Osteocyte (in vitro differentiated cells): Measurements from ENCODE around the gene CSH1. TPM values are rescaled to one million over a fixed set of nuclear protein-coding genes. Genes with fewer than 3 reads are reported as not detected.
A peak's percentile ranks its signal among the peaks of the same experiment; 100 is the strongest.

Experiments used
- DNase-seq: peaks from one replicate; pipeline ENCODE4 v3.0.0; 2021; ENCODE audit warnings: mixed read lengths; ENCODE audit not compliant: unreplicated experiment; ENCODE audit errors: extremely low spot score
- H3K27ac Mint-ChIP-seq: one replicate; pipeline ENCODE4 v1.8.0; 2021; ENCODE audit warnings: mild to moderate bottlenecking, mixed read lengths; ENCODE audit not compliant: unreplicated experiment
- H3K27me3 Mint-ChIP-seq: one replicate; pipeline ENCODE4 v1.8.0; 2021; ENCODE audit warnings: mixed read lengths; ENCODE audit not compliant: unreplicated experiment
- H3K36me3 Mint-ChIP-seq: one replicate; pipeline ENCODE4 v1.8.0; 2021; ENCODE audit warnings: mixed read lengths; ENCODE audit not compliant: unreplicated experiment
- H3K4me1 Mint-ChIP-seq: one replicate; pipeline ENCODE4 v1.8.0; 2021; ENCODE audit warnings: mixed read lengths; ENCODE audit not compliant: unreplicated experiment
- H3K4me3 Mint-ChIP-seq: one replicate; pipeline ENCODE4 v1.8.0; 2021; ENCODE audit warnings: mild to moderate bottlenecking, moderate library complexity, mixed read lengths; ENCODE audit not compliant: unreplicated experiment
- H3K9me3 Mint-ChIP-seq: one replicate; pipeline ENCODE4 v1.8.0; 2021; ENCODE audit warnings: mixed read lengths; ENCODE audit not compliant: unreplicated experiment
- total RNA-seq: library from RNA; stranded (reverse); gene quantifications from 2 replicates; pipeline ENCODE4 v1.2.1, GENCODE V29; 2021
- TF ChIP-seq, protein P1 (sequence below): fragments of 200-600 bp; sonication (generic); IDR thresholded peaks from 2 replicates; pipeline ENCODE4 v1.5.0; 2021; ENCODE audit warnings: antibody characterized with exemption, mild to moderate bottlenecking, moderate library complexity

Gene CSH1
- total RNA-seq, 1 donor from 2014 or later: not detected

DNA sequence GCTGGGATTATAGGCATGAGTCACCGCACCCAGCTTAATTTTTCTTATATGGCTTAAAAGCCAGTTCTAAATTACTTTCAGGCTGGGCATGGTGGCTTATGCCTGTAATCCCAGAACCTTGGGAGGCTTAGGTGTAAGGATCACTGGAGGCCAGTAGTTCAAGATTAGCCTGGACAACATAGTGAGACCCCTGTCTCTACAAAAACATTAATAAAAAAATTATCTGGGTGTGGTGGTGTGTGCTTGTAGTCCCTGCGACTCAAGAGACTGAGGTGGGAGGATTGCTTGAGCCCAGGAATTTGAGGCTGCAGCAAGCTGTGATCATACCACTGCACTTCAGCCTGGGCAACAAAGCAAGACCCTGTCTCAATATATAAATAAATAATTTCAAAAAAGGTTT, 43.1 kb downstream of the CSH1 start:
- TF ChIP-seq, protein P1, sequence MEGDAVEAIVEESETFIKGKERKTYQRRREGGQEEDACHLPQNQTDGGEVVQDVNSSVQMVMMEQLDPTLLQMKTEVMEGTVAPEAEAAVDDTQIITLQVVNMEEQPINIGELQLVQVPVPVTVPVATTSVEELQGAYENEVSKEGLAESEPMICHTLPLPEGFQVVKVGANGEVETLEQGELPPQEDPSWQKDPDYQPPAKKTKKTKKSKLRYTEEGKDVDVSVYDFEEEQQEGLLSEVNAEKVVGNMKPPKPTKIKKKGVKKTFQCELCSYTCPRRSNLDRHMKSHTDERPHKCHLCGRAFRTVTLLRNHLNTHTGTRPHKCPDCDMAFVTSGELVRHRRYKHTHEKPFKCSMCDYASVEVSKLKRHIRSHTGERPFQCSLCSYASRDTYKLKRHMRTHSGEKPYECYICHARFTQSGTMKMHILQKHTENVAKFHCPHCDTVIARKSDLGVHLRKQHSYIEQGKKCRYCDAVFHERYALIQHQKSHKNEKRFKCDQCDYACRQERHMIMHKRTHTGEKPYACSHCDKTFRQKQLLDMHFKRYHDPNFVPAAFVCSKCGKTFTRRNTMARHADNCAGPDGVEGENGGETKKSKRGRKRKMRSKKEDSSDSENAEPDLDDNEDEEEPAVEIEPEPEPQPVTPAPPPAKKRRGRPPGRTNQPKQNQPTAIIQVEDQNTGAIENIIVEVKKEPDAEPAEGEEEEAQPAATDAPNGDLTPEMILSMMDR: no peak
- no peaks in the 10 kb centered on the region for H3K9me3 Mint-ChIP-seq
- no peaks in the 10 kb centered on the region for H3K36me3 Mint-ChIP-seq
- DNase-seq: no peak
- no peak overlapping the region for H3K27ac Mint-ChIP-seq
- H3K4me1 Mint-ChIP-seq: peaks cover 4% of the 10 kb centered on the region
- H3K27me3 Mint-ChIP-seq: peaks cover 36% of the 10 kb centered on the region
- H3K4me3 Mint-ChIP-seq: no peak overlapping the region

DNA sequence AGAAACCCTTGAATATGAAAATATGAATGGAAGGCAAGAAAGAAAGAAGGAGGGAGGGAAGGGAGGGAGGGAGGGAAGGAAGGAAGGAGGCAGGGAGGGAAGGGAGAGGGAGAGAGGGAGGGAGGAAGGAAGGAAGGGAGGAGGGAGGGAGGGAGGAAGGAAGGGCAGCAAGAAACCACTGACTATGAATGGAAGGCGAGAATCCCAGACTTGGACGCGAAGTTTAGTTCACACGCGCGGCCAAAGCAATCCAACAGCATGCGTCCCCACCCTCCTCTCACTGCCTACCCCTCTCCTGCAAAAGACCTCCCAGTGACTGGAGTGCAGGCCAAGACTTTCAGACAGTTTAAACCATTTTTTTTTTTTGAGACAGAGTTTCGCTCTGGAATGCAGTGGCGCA, 46.0 kb downstream of the CSH1 start:
- H3K9me3 Mint-ChIP-seq: no peaks in the 10 kb centered on the region
- TF ChIP-seq, protein P1: no peak
- no peak overlapping the region for H3K27ac Mint-ChIP-seq
- DNase-seq: no peak
- no peak overlapping the region for H3K4me3 Mint-ChIP-seq
- H3K27me3 Mint-ChIP-seq: peaks cover 30% of the 10 kb centered on the region
- H3K4me1 Mint-ChIP-seq: peaks cover 6% of the 10 kb centered on the region
- no peaks in the 10 kb centered on the region for H3K36me3 Mint-ChIP-seq

DNA sequence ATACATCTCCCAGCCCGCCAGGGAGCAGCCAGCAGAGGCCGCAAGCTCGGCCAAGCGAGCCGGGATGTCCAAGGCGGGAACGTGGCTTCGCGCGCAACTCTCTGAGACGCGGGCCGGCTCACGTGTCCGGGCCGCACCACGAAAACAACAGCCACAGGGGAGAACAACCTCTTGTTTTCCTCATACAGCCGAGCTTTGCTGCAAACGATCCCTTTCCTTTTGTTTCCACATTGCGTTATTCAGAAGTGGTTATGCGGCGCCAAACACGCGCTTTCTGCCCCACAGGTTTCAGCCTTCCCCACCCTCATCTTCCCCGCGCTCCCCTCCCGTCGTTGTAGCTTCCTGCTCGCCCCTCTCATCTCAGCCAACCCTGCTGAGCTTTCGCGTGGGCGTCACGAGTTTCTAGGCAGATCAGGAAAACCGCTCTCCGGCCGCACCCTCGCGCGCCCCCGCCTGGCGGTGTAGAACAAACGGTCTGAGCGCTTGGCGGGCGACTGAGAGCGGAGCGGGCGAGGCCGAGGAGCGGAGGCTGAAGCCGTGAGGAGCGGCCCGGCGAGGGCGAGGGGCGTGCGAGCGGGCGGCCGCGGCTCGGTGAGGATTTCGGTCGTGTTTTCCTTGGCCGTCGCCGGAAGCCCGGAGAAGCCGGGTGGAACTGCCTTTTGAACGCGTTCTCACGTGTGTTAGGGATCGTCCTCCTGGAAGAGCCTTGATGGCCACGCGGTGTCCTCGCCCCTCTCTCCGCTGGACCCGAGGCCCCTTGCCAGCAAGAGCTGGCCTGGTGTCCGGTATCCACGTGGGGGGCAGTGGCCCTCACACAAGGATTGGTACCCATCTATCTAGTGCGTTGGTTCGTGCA, 47.3 kb downstream of the CSH1 start:
- H3K4me1 Mint-ChIP-seq: peaks cover 9% of the 10 kb centered on the region
- peaks cover 17% of the 10 kb centered on the region for H3K27me3 Mint-ChIP-seq
- peak overlapping the region; percentile 71 for H3K27ac Mint-ChIP-seq
- no peaks in the 10 kb centered on the region for H3K9me3 Mint-ChIP-seq
- peak overlapping the region; percentile 74 for H3K4me3 Mint-ChIP-seq
- DNase-seq: peak; percentile 93
- TF ChIP-seq, protein P1: peak; percentile 55
- no peaks in the 10 kb centered on the region for H3K36me3 Mint-ChIP-seq

DNA sequence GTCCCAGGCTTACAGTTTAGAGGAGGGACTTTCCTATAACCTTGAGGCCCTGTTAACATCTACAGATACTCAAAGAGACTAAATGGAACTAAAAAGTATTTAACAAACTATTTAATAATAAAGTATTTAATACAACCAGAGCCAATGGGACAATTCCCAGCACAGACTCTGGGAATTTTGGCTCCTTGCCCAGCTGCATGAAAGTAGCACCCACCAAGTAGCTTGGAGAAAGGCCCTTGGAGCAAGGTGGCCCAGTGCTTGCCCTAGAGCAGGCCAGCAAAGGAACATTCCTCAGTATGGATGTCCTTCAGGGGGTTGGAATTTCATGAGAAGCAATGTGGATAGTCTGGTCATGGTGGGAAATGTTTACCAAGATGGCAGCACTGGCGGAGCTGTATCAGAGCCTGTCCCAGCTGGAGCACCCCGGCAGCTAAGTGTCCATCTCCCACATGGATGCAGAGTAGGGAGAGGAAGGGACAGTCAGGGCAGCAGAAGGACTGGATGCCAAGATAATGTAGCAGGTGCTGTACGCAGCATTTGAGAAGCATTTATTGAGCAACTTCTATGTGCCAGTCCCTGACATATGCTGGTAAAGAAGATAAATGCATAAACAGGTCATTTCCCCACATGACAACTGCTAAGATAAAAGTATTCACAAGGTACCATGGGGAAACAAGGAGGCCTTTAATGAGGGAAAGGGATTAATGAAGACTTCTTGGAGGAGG, 48.7 kb downstream of the CSH1 start:
- no peaks in the 10 kb centered on the region for H3K36me3 Mint-ChIP-seq
- H3K27ac Mint-ChIP-seq: no peak overlapping the region
- no peak for DNase-seq
- H3K9me3 Mint-ChIP-seq: no peaks in the 10 kb centered on the region
- H3K4me3 Mint-ChIP-seq: peak overlapping the region; percentile 3
- peaks cover 18% of the 10 kb centered on the region for H3K4me1 Mint-ChIP-seq
- peaks cover 8% of the 10 kb centered on the region for H3K27me3 Mint-ChIP-seq
- TF ChIP-seq, protein P1: no peak

DNA sequence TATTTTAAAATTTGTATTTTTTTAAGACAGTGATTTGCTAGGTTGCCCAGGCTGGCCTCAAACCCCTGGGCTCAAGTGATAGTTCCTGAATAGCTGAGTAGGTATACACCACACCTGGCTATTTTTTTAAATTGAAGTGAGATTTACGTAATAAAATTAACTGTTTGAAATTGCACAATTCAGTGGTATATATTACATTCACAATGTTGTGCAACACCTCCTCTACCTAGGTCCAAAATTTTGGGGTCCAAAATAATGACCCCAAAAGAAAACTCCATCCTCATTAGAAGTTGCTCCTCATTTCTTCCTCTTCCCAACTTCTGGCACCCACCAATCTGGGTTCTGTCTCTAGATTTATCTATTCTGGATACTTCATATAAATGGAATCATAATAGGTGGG, 50.9 kb downstream of the CSH1 start:
- TF ChIP-seq, protein P1: no peak
- H3K27me3 Mint-ChIP-seq: no peaks in the 10 kb centered on the region
- peaks cover 29% of the 10 kb centered on the region for H3K4me1 Mint-ChIP-seq
- no peak for DNase-seq
- no peak overlapping the region for H3K27ac Mint-ChIP-seq
- H3K9me3 Mint-ChIP-seq: no peaks in the 10 kb centered on the region
- no peak overlapping the region for H3K4me3 Mint-ChIP-seq
- no peaks in the 10 kb centered on the region for H3K36me3 Mint-ChIP-seq
